Liver (tissue), 3 donors: ENCODE data around the gene NHERF2.
A peak's percentile ranks its signal among the peaks of the same experiment; 100 is the strongest.

Experiments used
- FOXA2 ChIP-seq: IDR thresholded peaks from 2 replicates; pipeline ENCODE4 v1.6.1; 2016; ENCODE audit warnings: antibody characterized with exemption
- GABPA ChIP-seq, 2 donors: IDR thresholded peaks in 1 of 2; conservative IDR thresholded peaks in 1 of 2; 2 replicates each; pipeline ENCODE4 v1.6.1; 2016; ENCODE audit warnings: antibody characterized with exemption in 2 of 2, mild to moderate bottlenecking in 1 of 2, moderate library complexity in 1 of 2
- TAF1 ChIP-seq: conservative IDR thresholded peaks from 2 replicates; pipeline ENCODE4 v1.6.1; 2016; ENCODE audit warnings: antibody characterized with exemption, mild to moderate bottlenecking
- TF ChIP-seq, protein P1 (sequence below): fragments of 150-350 bp; IDR thresholded peaks from 2 replicates; pipeline ENCODE4 v1.5.1; 2017; ENCODE audit warnings: improper control_type of control experiment, low read depth, low read length; ENCODE audit not compliant: missing input control
- TF ChIP-seq, protein P2 (sequence below): IDR thresholded peaks from 2 replicates; pipeline ENCODE4 v1.6.1; 2016; ENCODE audit warnings: antibody characterized with exemption
- donor health status: healthy.
- donor health status: healthy.

DNA sequence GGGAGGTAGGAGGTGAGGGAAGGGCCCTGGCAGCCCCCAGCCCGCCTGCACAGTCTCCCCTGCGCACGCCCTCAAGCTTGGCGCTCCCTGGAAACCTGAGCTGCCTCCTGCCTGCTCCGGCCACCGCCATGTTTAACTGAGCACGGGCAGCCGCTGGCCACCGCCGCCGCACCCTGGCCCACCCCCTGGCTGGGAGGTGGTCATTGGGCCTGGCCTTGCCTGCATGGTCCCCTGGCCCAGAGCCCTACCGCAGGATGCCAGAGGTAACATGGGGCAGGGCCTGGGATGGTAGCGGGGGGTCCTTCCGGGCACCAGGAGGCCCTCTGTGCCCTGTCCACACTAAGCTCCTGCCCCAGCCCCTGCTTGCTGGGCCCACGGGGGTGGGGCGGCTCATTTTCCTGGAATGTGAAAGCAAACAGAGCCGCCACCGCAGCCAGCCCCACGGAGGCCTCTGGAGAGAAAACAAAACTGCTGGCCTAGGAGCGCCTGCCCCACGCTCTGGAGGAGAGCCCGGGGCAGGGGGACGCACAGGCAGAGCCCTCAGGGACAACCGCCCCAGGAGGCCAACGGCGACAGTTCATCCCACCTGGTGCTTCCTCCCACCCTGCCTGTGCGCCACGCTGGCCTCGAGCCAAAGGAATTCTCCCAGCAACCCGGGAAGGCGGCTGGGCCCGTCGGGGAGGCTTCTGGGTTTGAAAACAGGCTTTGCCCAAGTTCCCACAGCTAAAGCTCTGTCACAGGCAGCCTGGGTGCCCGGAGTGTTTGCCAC, 8.9 kb downstream of the NHERF2 start:
- TF ChIP-seq, protein P1, sequence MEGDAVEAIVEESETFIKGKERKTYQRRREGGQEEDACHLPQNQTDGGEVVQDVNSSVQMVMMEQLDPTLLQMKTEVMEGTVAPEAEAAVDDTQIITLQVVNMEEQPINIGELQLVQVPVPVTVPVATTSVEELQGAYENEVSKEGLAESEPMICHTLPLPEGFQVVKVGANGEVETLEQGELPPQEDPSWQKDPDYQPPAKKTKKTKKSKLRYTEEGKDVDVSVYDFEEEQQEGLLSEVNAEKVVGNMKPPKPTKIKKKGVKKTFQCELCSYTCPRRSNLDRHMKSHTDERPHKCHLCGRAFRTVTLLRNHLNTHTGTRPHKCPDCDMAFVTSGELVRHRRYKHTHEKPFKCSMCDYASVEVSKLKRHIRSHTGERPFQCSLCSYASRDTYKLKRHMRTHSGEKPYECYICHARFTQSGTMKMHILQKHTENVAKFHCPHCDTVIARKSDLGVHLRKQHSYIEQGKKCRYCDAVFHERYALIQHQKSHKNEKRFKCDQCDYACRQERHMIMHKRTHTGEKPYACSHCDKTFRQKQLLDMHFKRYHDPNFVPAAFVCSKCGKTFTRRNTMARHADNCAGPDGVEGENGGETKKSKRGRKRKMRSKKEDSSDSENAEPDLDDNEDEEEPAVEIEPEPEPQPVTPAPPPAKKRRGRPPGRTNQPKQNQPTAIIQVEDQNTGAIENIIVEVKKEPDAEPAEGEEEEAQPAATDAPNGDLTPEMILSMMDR, result no peak
- peak in 1 of 2 donors; percentile 53 for TF ChIP-seq GABPA (IDR thresholded peaks at IDR 0.05 in 1 of 2, conservative IDR thresholded peaks at IDR 0.05 in 1 of 2)
- TF ChIP-seq, protein P2, sequence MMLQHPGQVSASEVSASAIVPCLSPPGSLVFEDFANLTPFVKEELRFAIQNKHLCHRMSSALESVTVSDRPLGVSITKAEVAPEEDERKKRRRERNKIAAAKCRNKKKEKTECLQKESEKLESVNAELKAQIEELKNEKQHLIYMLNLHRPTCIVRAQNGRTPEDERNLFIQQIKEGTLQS, result no peak
- peak; percentile 84 for TF ChIP-seq TAF1
- peak; percentile 35 for TF ChIP-seq FOXA2
